HG03378 (cell line): Measurements from ENCODE around the gene ARMCX1.
"Not testable (repeated sequence)": the region's sequence is repeated elsewhere in the genome, so short reads cannot be mapped to it uniquely, and the experiment has no call there.

Source experiments
- ATAC-seq: cut with Tn5 transposase; IDR thresholded peaks from one replicate; pipeline ENCODE4 v1.9.1; 2021; ENCODE audit warnings: mild to moderate bottlenecking, moderate library complexity; ENCODE audit not compliant: unreplicated experiment

ARMCX1 gene

DNA sequence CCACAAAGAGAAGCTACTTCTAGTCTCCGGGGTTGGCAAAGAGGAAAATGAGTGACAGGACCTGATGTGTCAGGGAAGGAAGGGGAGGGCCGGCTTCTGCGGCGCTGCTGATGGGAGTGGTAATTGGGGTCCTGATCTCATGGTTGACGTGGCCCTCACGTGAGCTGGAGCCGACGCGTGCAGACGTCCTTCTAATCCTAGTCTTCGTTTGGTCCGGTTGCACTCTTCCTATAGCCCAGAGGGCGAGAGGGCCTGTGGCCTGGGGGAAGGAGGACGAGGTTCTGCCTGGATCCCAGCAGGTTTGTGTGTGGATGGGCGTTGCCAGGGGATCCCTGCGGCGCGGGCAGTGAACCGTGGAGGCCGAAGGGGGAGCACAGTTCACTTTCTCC is at the start of gene ARMCX1:
TSS of gene ARMCX1 (plus strand) at position 186 of the 389 bp plus-strand sequence. CDS start 2,384 bp downstream, outside the sequence.
- ATAC-seq: no peak

DNA sequence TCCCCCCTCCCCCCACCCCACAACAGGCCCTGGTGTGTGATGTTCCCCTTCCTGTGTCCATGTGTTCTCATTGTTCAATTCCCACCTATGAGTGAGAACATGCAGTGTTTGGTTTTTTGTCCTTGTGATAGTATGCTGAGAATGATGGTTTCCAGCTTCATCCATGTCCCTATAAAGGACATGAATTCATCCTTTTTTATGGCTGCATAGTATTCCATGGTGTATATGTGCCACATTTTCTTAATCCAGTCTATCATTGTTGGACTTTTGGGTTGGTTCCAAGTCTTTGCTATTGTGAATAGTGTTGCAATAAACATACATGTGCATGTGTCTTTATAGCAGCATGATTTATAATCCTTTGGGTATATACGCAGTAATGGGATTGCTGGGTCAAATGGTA is 47.4 kb upstream of the ARMCX1 start:
- not testable (repeated sequence) for ATAC-seq

DNA sequence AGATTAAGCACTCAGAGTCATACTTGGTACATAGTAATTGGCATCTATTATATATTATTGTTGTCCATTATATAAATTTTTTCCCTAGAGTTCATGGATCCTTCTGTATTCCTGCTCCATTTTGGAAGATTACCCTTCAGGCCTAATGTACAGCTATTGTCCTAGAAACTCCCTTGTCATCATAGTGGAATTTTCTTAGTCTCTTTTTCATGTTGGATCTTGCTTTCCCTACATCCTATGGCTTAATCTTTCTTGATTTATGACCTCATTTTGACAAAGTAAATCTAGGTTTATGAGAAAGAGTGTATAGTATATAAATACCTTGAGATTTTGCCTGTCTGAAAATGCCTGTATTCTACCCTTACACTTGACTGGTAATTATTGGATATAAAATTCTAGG is 43.0 kb upstream of the ARMCX1 start:
- ATAC-seq: no peak

DNA sequence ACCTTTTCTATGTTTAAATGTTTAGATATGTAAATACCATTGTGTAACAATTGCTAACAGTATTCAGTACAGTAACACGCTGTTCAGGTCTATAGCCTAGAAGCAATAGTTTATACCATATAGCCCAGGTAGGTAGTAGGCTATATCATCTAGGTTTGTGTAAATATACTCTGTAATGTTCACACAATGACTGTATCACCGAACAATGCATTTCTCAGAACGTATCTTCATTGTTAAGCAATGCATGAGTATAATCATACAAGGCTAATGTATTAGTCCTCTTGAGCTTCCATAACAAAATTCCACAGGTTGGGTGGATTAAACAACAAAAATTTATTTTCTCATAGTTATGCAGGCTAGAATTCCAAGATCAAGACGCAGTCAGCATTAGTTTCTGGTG is 42.4 kb upstream of the ARMCX1 start:
- ATAC-seq: no peak

DNA sequence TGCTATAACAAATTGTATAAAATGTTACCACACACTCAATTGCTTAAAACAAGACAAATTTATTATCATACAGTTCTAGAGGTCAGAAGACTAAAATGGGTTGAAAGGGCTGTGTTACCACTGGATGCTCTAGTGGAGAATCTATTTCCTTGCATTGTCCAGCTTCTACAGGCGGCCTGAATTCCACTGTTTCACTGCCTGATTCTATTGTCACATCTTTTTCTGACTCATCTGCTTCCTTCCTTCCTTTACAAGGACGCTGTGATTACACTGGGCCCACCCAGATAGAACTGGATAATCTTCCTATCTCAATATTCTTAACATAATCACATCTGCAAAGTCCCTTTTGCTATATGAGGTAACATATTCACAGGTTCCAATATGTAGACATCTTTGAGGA is 19.4 kb upstream of the ARMCX1 start:
- ATAC-seq: no peak

DNA sequence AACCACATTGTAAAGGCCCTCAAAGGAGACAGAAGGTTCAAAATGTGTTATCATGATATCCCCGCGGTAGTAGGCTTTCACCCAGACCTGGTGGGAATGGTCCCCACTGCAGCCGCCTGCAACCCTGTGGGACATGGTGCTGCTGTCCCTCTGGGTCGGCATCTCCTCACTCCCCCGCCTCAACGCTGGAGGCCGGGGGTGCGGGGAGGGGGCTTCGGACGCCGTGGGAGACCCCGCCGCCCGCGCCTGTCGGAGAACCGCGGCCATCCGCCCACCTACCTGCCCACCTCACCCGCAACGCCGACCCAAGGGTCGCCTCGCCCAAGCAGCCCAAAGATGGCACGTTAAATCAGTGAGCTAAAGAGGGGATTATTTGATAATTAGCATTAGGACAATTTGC is 11.2 kb upstream of the ARMCX1 start:
- no peak for ATAC-seq

DNA sequence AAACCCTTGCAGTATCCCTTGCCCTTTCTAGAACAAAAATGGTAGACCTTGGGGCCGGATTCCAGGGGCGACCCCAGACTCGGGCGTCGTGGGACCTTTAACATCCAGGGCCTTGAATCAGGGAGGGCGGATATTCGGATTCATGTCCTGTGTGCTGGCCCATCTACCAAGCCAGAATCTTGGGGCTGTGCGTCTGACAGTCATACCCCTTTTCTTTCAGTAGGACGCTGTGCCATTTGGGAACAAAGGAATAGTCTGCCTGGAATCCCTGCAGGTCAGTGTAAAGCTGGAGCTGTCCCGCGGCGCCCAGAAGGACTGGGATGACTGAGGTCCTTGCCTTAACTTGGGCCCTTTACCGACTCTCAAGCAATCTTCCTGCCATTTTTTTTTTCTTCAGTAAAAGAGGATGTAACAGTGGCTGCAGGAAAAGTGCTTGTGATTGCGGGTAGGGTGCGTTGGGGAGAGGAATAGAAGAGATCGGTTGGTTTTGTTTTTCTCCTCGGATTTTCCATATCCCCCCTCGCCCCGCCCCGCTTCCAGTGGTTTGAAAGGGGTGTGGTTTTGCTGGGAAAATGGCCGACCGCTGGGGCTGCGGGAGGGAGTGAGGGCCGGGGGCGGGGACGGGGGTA is 518 bp downstream of the ARMCX1 start:
- ATAC-seq: no peak

DNA sequence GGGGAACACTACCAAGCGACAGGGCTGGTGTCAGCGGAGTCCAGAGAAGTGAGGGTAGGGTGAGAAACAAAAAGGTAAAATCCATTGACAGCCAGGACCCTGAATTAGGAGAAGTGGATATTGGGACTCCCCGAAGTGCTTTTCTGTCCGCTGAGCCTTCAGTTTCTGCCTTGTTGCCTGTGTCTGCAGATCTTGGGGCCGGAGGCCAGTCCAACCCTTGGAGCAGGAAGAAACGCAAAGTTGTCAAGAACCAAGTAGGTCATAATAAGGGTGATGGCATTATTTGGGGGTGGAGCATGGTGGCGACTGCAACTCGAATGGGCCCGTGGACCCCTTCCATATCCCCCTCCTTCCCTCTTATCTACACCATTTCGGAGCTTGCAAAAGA is 1.0 kb downstream of the ARMCX1 start:
- ATAC-seq: no peak

DNA sequence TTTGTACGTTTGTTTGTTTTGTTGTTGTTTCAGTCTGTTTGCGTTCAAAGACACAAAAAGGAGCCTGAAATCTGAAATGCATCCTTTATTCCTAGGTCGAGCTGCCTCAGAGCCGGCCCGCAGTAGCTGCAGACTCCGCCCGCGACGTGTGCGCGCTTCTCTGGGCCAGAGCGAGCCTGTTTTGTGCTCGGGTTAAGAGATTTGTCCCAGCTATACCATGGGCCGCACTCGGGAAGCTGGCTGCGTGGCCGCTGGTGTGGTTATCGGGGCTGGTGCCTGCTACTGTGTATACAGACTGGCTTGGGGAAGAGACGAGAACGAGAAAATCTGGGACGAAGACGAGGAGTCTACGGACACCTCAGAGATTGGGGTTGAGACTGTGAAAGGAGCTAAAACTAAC is 2.4 kb downstream of the ARMCX1 start:
- no peak for ATAC-seq

DNA sequence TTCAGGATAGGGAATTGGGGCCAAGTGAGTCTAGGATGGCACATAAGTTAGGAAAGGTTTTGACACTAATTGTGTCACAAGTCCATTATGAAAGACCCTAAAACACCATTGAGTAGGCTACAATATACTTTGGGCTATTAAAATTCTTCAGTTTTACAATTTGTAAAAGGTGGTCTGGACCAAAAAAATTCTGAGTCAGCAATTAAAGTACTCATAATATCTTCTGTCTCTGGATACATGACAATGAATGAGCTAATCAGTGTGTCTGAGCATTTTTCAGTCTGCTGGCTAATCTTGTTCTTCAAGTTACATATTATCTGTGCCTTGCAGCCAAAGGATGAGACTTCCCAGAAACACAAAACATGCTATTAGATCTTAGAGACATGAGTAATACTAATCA is 14.3 kb downstream of the ARMCX1 start:
- no peak for ATAC-seq

DNA sequence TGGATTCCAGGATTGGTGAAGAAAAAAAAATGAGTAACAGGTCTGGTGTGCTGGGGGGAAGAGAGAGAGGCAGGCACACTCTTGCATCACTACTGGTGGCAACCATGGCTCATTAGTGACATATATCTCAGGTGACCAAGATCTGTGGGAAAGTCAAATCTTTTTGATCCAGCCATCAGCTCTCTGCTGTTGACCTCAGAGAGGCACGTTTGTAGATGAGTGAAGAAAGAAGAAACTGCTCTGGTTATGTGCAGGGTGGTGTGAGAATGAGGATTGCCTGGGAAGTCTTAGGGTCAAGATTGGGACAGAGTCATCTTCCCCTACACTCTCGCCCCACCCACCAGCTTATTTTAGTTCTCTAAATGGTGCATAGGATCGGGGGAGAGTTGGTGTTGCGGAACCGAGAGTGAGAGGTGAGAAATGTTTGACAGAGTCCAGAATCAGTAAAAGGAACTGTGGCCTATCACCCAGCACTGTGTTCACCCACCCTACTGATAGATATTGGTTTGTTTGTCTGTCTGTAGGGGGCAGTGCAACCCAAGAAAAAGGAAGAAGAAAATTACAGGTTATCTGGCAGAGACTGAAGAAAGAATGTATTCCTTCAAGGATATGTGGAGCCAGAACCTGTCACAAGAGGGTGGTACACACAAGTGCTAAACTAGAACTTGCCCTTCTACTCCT is 45.5 kb downstream of the ARMCX1 start:
- ATAC-seq: peak; percentile 100

DNA sequence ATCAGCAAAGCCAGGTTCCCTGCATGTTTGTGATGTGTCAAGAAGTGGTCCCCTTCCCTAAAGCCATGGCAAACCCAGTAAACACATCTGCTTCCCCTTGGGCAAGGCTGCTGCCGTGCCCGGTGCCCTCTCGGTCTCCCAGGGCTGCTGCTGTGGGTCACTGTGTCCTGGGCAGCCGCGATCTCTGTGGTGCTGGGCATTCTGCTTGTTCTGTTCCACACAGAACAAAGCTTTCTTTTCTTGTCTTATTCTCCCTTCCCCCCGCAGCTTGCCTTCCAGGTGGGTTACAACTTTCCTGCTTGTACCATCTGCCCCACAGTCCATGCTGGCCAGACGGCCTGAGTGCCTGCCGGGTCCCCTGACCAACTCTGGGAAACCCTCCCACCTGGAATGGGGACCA is 49.2 kb downstream of the ARMCX1 start:
- ATAC-seq: not testable (repeated sequence)

DNA sequence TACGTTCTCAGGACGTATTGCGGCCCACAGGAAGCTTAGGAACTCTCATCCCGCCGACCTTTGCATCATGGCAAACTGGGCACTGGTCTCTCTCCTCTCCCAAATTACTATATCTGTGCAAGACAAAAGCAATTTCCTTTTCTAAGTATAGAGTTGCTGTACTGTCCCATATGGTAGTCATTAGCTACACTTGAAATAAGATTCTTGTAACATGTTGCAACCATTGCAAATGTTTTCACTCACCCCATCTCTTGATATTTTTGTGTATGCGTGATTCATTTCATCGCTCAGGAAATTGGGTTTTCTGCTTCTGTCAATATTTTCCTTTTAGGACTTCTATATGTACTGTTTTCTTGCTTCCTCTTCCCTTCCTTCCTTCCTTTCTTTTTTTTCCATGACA is 51.7 kb downstream of the ARMCX1 start:
- no peak for ATAC-seq
